K562 (cell line): ENCODE results near the gene NKAIN4. TPM values are rescaled to one million over a fixed set of nuclear protein-coding genes. Genes with fewer than 3 reads are reported as not detected.

Experiments used
- ATAC-seq: fragments of 200-7000 bp; cut with Tn5 transposase; 3 replicates; pipeline ENCODE4 v1.9.1; 2020; ENCODE audit warnings: moderate library complexity
- BruUV-seq: library from RNA; stranded (reverse); fragments of 400-500 nt; replicated peaks from 2 replicates; lab custom pipeline; 2021; lab: Mats Ljungman, UMichigan
- CTCF ChIA-PET: fragments of 300-600 bp; formaldehyde crosslinking; extraction: SDS; loops from one replicate; lab custom pipeline; 2021; ENCODE audit warnings: low intra/inter-chr PET ratio; lab: Yijun Ruan, JAX
- POLR2A ChIA-PET: fragments of 300-600, 350-650 bp; sonication (Branson Sonifier 250); formaldehyde crosslinking; extraction: SDS; loops from one replicate; lab custom pipeline; 2021; ENCODE audit warnings: antibody characterized with exemption, inconsistent platforms; lab: Yijun Ruan, JAX
- DNase-seq, 4 experiments: peaks; one replicate each; pipeline versions ENCODE4 v3.0.0 to v3.0.0-alpha.2; 2011 to 2018; ENCODE audit warnings: low spot score in 3 of 4, mixed read lengths in 3 of 4; ENCODE audit errors: extremely low read depth in 1 of 4
- FAIRE-seq: peaks from 2 replicates; lab custom pipeline; 2011; peaks lifted over from hg19 to GRCh38; lab: Jason Lieb, UNC
- H2AFZ ChIP-seq: 2 replicates; pipeline ENCODE4 v1.6.0; 2011; ENCODE audit warnings: low read depth, low read length, control low read depth, inconsistent platforms
- H3K27ac ChIP-seq: fragments of 200-600 bp; 3 replicates; pipeline ENCODE4 v1.8.0; 2011; ENCODE audit warnings: low read depth, mild to moderate bottlenecking, control low read depth, inconsistent platforms, low read length, moderate library complexity, mixed read lengths; ENCODE audit errors: extremely low read depth
- H3K27me3 ChIP-seq, 2 experiments: fragments of 300-600 bp in 1 of 2; 2 replicates in 1 of 2; 3 replicates in 1 of 2; pipeline versions ENCODE4 v1.6.0 to v1.8.0; 2011; ENCODE audit warnings: inconsistent platforms in 2 of 2, low read length in 2 of 2, mild to moderate bottlenecking in 1 of 2, mixed read lengths in 1 of 2, moderate library complexity in 1 of 2; ENCODE audit not compliant: control insufficient read depth in 2 of 2, insufficient read depth in 2 of 2
- H3K36me3 ChIP-seq: fragments of 300-600 bp; 3 replicates; pipeline ENCODE4 v1.8.0; 2011; ENCODE audit warnings: mild to moderate bottlenecking, low read length, inconsistent platforms; ENCODE audit not compliant: control insufficient read depth, insufficient read depth
- H3K4me1 ChIP-seq, 2 experiments: fragments of 200-600 bp in 1 of 2; replicated peaks in 1 of 2; 2 replicates in 1 of 2; 3 replicates in 1 of 2; pipeline versions ENCODE4 v1.5.1 to v1.8.0; 2011; ENCODE audit warnings: inconsistent platforms in 2 of 2, low read length in 2 of 2, mild to moderate bottlenecking in 1 of 2, mixed read lengths in 1 of 2, moderate library complexity in 1 of 2; ENCODE audit not compliant: control insufficient read depth in 2 of 2, insufficient read depth in 2 of 2
- H3K4me2 ChIP-seq: 2 replicates; pipeline ENCODE4 v1.6.1; 2011; ENCODE audit warnings: low read length, control low read depth, inconsistent platforms, mixed read lengths; ENCODE audit not compliant: insufficient read depth
- H3K4me3 ChIP-seq: fragments of 200-600 bp; sonication (generic), shearing (Covaris generic); 2 replicates; pipeline ENCODE4 v1.5.1; 2016; ENCODE audit warnings: control low read depth, inconsistent platforms
- H3K79me2 ChIP-seq: fragments of 200-600 bp; 3 replicates; pipeline ENCODE4 v1.8.0; 2011; ENCODE audit warnings: low read length, inconsistent platforms; ENCODE audit not compliant: control insufficient read depth, insufficient read depth
- H3K9ac ChIP-seq, 2 experiments: 2 replicates each; pipeline versions ENCODE4 v1.6.0 to v1.6.1; 2011; ENCODE audit warnings: low read depth in 2 of 2, low read length in 2 of 2, control low read depth in 1 of 2, inconsistent platforms in 1 of 2, mild to moderate bottlenecking in 1 of 2, mixed read lengths in 1 of 2; ENCODE audit not compliant: insufficient read depth in 1 of 2
- H3K9me1 ChIP-seq: one replicate; pipeline ENCODE4 v1.6.0; 2011; ENCODE audit warnings: inconsistent platforms, mild to moderate bottlenecking, low read length, moderate library complexity; ENCODE audit not compliant: control insufficient read depth, insufficient read depth
- H3K9me3 ChIP-seq: replicated peaks from 2 replicates; pipeline ENCODE4 v1.5.1; 2011; ENCODE audit warnings: low read depth, low read length, inconsistent platforms; ENCODE audit not compliant: control insufficient read depth, insufficient read depth
- H4K20me1 ChIP-seq: replicated peaks from 2 replicates; pipeline ENCODE4 v1.6.1; 2011; ENCODE audit warnings: low read length, inconsistent platforms, mixed read lengths; ENCODE audit not compliant: control insufficient read depth, insufficient read depth
- BMI1 ChIP-seq: fragments of 150-350 bp; IDR thresholded peaks from 2 replicates; pipeline ENCODE4 v1.6.1; 2014; ENCODE audit warnings: low read length
- NFATC3 ChIP-seq: fragments of 450-650 bp; IDR thresholded peaks from 2 replicates; pipeline ENCODE4 v1.6.1; 2017; ENCODE audit warnings: mild to moderate bottlenecking
- ZNF121 ChIP-seq: sonication (generic); formaldehyde crosslinking; conservative IDR thresholded peaks from 2 replicates; pipeline ENCODE4 v1.8.0; 2022; ENCODE audit warnings: missing genetic modification reagents
- ZNF277 ChIP-seq: fragments of 250-450 bp; sonication (Bioruptor Pico); IDR thresholded peaks from 2 replicates; pipeline ENCODE4 v1.8.0; 2022; ENCODE audit warnings: inconsistent platforms, mild to moderate bottlenecking, moderate library complexity, borderline replicate concordance
- WGBS: fragments of 100-300 bp; shearing (Covaris generic); methylation state at CpG from one replicate; pipeline ENCODE4 v1.1.6; 2016; ENCODE audit warnings: low coverage, mixed read lengths; ENCODE audit not compliant: insufficient coverage; ENCODE audit errors: missing lambda C conversion rate; 5-methylcytosine and 5-hydroxymethylcytosine counted together
- in situ Hi-C: fragments of 300-500 bp; cut with MboI; formaldehyde crosslinking; loops from 4 replicates; pipeline ENCODE4 v1.15.0; 2018; ENCODE audit warnings: inconsistent platforms, mixed read lengths
- intact Hi-C: fragments of 100-400 bp; cut with micrococcal nuclease; formaldehyde crosslinking; loops from 2 replicates; pipeline ENCODE4 v1.14.2; 2022
- polyA plus RNA-seq, 8 experiments: library from polyadenylated mRNA; depleted of rRNA in 4 of 8; stranded (reverse) in 5 of 8; unstranded in 3 of 8; fragments of >200 nt; fragmentation: Nextera tagmentation in 2 of 8; fragmentation: Illumina TruSeq in 1 of 8; extraction: Ambion mirVana in 2 of 8; extraction: Trizol in 1 of 8; gene quantifications; 2 replicates each; pipeline versions ENCODE4 v1.2.1 to v1.2.3, GENCODE V29; 2011 to 2014; ENCODE audit warnings: inconsistent platforms in 1 of 8, missing spikeins in 1 of 8
- total RNA-seq, 7 experiments: library from RNA; depleted of rRNA in 6 of 7; stranded (reverse); fragments of >200 nt in 6 of 7; fragmentation: Illumina TruSeq in 2 of 7; extraction: Trizol in 2 of 7; gene quantifications; 2 replicates each; pipeline versions ENCODE4 v1.2.1 to v1.2.3, GENCODE V29; 2011 to 2021; ENCODE audit warnings: low replicate concordance in 1 of 7

NKAIN4 gene
- total and polyA plus RNA-seq, 9 of the 15 experiments (the other 6 are each of a cell fraction or from before 2014, with no cell fraction given) = not detected

GRCh38 chr20:63297796-63298572, 43.7 kb upstream of the NKAIN4 start:
- Histone ChIP-seq H3K36me3 (no peaks in the 10 kb centered on the region), H4K20me1 (0 out of 2 replicates have a peak, but pooled peaks cover 12% of the 10 kb centered on the region), H3K9me1 (no peaks in the 10 kb centered on the region), H3K9me3 (no peaks in the 10 kb centered on the region), H3K79me2 (no peaks in the 10 kb centered on the region), H3K27ac (no peak overlapping the region), H3K4me3 (no peak overlapping the region), H3K4me2 (no peak overlapping the region), H2AFZ (no peak overlapping the region), H3K9ac (no peak overlapping the region), H3K27me3 (peaks cover 12 to 38% of the 10 kb centered on the region in 2 experiments; a peak in 4 of 5 replicates), H3K4me1 (peaks cover 0 to 41% of the 10 kb centered on the region in 2 experiments; a peak in 2 of 5 replicates)
- ATAC-seq (no peak), DNase-seq (no peak), FAIRE-seq (no peak)
- in situ Hi-C loops (no loop called here), intact Hi-C loops (no loop called here)
- ChIA-PET CTCF (no interaction called here), POLR2A (interaction anchor here (0.6 kb wide), 1 partner anchor 10 kb away, joined by 3 read pairs; no protein-coding TSS in a partner anchor)
- BruUV-seq = no TSS peak
- TF ChIP-seq BMI1 (no peak), ZNF121 (CRISPR knock-in tag) (peak; percentile 84), NFATC3 (no peak), ZNF277 (CRISPR knock-in tag) (no peak)
- 12% methylated on average over 15 of the region's 16 CpGs for WGBS
